Measurements from ENCODE around the gene TENT4B.

DNA sequence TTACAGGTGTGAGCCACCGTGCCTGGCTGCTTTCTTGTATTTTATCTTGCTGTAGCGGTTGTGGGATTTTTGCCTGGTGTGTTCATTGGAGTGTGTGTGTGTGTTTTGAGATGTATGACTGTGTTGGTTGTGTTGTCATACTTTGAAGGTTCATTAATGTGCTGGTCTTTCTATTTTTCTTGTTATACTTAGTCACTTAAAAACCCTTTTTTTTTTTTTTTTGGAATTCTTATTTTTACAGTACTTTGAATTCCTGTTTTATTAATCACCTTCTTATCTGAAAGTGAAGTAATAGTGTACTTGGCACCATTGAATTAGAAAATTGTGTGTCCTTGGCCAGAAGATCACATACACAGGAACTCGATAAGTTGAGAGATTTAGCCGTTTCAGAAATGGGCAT lies 30.2 kb downstream of the TENT4B start:
- TF ChIP-seq, protein P1, sequence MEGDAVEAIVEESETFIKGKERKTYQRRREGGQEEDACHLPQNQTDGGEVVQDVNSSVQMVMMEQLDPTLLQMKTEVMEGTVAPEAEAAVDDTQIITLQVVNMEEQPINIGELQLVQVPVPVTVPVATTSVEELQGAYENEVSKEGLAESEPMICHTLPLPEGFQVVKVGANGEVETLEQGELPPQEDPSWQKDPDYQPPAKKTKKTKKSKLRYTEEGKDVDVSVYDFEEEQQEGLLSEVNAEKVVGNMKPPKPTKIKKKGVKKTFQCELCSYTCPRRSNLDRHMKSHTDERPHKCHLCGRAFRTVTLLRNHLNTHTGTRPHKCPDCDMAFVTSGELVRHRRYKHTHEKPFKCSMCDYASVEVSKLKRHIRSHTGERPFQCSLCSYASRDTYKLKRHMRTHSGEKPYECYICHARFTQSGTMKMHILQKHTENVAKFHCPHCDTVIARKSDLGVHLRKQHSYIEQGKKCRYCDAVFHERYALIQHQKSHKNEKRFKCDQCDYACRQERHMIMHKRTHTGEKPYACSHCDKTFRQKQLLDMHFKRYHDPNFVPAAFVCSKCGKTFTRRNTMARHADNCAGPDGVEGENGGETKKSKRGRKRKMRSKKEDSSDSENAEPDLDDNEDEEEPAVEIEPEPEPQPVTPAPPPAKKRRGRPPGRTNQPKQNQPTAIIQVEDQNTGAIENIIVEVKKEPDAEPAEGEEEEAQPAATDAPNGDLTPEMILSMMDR (IDR thresholded peaks at IDR 0.05; ENCODE audit: low read depth, low read length, poor library complexity, severe bottlenecking) = no peak
- no peak for TF ChIP-seq EZH2phosphoT487 (IDR thresholded peaks at IDR 0.05; ENCODE audit: borderline replicate concordance, low read length)
